ENCODE results near the gene GRIK2.

Gene GRIK2

DNA sequence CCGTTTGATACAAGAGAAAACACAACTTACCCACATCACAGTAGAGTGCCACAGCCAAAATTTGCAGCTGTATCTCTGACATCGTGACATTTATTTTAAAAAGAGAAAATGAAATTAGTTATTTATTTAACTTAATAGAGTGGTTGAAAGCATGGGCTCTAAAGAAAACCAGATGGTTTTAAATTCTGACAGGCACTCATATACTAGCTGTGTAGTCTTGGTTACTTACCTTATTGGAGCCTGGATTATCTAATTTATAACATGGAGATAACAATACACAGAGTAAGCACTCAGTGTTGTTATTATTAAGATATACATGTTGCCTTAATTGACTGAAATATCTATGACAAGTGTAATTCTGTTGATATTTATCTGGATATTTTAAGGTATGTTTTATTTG, 334.9 kb downstream of the GRIK2 start:
- no peak for DNase-seq

DNA sequence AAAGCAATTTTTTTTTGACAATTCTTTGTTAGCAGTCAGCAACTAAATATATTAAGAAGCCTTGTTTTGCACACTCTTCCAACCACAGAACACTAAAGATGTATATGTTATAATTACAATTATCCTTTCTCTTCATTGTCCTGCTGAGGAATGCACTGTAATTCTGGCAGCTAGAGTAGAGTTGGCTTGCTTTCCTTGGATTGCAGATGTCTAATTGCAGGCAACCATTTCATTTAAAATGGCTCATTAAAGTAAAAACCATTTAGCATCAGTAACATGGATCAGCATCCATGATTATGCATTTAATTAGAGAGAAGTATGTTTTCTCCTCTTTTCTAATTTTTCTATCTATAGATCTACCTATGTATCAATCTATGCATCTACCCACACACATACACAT, 335.4 kb downstream of the GRIK2 start:
- no peak for DNase-seq

DNA sequence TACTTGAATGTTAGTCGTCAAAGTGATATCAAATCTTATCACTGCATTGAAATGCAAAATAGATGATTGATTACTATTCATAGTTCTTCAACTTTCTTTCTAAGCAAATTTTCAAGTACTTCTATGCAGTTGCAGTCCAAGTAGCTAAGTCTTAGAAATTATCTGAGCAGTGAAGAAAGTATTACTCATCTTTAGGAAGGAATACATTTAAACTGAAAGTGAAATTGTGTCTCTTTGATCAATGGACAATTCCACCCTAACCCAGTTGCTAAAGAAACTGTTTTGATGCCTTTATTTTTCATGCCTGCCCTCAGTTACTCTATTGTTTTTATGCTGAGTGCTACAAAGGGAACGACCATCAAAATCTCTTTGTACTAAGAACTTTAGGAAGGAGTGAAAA, 337.4 kb downstream of the GRIK2 start:
- DNase-seq: no peak

DNA sequence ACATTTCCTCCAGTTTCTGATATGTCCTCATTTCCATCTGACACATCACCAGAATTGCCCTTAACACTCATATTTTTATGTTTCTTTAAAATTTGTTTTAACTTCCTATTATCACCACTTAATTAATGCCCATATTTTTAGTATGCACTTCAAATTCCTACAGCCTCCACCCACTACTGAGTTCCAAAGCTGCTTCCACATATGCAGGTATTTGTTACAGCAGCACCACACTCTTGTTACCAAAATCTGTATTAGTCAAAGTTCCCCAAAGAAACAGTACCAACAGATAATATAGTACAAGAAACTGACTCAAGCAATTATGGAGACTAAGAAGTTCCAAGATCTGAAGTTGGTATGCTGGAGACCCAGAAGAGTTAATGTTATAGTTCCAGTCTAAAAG, 340.4 kb downstream of the GRIK2 start:
- DNase-seq: no peak

DNA sequence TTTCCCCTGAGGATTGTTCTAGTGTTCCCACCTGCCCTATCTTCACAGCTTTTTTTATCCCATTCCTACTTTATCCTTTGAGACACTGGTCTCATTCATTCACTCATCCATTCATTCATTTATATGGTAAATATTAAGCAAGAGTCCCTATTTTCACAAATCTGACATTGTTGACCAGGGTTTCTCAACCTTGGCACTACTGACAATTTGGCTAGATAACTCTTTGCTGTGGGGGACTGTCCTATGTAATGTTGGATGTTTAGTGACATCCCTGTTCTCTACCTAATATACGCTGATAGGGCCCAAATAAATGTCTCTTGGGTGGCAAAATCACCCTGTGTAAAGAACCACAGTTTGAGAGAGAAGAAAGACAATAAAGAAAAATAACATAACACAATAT, 345.0 kb downstream of the GRIK2 start:
- DNase-seq: no peak

DNA sequence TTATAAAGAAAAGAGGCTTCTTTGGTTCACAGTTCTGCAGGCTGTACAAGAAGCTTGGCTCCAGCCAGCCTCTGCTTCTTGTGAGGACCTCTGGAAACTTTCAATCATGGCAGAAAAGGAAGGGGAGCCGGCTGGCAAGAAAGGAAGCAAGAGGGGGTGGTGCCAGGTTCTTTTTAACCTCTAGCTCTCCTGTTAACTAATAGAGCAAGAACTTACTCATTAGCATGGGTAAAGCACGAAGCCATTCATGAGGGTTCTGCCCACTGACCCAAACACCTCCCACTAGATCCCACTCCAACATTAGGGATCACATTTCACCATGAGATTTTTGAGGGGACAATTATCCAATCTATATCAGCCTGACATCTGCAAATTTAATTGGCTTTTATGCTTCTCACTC, 347.1 kb downstream of the GRIK2 start:
- no peak for DNase-seq

DNA sequence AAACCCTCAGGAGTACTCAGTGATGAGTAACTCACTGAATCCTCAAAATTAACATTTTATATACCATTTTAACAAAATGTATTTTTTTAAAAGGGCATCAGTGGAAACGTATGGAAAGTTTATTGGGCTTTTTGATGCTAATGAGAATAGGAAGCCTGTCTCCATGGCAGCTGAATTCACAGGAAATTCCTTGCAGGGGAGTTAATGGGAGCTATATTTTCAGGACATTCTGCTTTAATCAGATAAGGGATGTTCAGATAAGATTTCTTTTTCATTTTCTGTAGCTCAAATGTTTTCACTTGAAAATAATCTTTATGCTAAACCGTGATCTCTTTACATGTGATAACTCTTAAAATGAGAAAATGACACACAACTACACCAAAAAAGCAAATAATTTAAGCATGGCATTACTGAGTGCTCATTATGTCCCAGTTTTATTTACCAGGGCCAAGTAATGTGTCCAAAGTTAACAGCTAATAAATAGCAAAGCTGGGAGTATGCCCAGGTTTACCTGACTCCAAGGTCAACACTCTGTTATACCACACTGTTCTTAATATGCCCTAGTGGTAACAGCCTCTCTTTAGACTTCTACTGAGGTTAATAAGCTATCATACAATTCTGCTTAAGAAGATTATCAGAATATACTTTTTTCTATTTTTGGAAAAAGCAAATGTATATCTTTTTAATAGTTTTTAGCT, 348.1 kb downstream of the GRIK2 start:
- DNase-seq: no peak

DNA sequence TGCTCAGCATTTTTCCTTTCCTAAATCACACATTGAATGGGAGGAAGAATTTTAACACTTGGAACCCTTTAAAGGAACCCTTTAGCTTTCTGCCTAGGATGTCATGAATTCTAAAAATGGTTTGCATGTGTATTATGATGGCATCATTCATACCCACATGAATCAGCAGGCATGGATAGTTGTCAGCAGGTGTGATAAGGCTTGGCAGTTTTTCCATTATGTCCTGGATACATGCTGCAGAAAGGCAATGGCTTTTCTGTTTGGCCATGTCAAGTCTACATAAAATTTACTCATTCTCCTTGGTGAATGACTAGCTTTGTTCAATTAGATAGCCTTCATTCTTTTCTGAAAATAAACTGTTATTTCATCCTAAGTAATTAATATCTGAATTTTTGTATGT, 353.7 kb downstream of the GRIK2 start:
- no peak for DNase-seq

DNA sequence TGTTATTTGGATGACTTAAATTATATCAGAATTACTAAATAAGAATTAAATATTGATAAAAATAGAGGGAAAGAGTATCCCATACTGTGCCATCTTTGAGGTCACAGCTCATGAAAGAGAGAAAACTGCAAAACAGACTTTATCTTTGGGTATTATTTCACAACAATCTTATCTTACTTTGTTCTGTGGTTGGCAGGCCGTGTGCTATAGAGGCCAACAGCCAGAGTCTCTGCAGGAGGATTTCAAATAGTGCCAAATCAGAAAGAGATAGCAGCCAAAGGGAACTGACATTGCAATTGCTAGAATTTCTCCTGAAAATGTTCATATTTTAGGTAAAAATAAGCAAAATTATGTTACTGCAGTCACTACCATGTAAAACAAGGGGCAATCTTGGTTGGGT, 354.2 kb downstream of the GRIK2 start:
- DNase-seq: no peak

DNA sequence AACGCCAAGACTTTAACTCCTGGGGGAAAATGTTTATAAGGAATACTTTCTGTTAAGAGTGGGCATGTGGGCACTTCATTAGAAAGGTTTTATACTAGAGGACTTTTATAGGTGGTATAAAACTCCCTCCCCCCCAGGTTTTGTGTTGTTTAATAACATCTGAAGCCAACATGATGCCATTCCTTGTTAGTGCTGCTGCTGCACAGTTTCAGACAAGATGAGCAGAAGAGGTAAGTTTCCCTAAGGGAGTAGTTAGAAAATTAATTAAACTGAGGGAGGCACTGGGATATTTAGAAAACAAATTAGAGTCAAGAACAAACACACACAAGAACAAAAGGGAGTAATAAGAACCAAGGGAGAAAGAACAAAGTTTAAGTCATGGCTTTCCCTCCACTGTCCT, 362.4 kb downstream of the GRIK2 start:
- no peak for DNase-seq

DNA sequence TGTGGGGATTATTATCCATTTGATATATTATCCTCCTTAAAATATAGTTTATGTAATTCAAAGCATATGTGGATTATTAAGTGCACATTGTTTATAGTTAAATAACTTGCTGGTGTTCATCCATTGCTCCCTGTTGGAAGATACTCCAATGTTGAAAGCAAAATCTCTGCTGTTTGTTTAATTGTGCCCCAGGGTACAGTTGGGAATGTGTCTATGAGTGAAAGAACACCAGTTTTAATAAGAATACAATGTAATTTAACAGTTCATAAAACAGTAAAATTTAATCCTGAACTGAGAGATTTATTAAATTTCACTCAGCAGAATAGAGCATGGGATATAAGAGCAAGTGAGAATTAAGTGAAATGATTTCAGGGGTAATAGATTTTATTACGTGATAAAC, 364.9 kb downstream of the GRIK2 start:
- no peak for DNase-seq

DNA sequence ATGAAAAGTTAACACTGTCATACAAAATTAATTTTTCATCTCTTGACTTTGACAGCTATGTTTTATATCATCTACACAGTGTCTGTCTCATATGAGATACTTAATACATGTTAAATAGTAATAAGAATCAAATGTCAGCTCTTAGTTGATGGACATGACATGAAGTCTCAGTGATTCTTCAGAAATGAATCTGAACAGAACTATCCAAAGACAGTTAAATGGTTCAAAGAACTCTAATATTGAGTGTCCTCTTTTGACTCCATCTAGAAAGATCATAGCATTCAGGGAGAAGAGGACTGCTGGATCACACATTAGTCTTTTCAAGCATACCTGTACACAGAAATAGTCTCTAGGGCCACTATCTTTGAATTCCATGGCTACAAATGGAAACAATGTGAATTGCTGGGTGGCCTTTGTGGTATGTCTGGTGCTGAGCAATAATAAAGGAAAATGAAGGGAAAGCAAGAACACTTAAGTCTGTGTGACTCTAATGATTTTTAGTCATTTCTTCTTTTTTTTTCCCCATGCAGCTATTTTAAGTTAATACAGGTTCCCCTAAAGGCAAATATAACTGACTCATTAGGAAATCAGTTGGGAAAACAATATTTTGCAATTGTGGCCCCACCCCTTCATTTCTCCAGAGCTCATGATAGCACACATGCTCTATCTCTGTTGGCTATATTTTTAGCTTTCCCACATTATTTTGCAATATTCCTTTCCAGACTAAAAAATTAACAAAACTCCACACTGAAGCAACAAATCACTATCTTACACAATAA, 367.5 kb downstream of the GRIK2 start:
- no peak for DNase-seq

DNA sequence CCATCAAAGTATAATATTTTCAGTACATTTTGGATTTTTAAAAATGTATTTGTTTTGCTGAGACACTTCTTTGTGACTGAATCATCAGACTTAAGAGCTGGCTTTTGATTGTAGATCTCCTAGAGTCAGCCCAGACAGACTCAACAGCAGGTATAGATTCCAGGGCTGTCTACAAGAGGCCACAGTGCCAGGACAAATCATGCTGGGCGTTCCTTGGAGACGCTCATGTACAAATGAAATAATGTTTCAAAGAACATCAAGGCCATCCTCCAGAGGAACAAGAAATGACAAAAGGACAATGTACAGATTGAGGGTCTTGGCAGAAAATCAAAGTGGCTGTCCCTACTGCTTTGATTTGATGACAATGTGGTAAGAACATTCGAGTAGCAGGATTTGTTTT, 369.3 kb downstream of the GRIK2 start:
- DNase-seq: no peak

DNA sequence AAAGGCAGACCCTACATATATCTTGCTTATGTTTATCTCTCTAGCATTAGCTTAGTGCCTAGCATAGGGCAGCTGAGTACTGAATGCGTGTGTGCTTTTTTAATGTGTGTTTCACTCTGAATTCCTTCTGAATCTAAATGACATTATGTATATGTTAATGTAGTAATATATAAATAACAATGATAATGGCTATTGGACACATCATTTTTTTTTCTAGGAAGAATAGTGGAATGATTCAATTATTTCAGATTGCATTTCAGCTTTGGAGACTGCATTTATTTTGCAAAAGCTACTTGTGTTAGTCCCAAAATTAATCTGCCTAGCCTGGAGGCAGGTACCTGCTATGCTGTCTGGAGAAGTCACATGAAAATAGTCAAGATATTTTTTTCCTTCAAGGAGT, 371.8 kb downstream of the GRIK2 start:
- DNase-seq: no peak

DNA sequence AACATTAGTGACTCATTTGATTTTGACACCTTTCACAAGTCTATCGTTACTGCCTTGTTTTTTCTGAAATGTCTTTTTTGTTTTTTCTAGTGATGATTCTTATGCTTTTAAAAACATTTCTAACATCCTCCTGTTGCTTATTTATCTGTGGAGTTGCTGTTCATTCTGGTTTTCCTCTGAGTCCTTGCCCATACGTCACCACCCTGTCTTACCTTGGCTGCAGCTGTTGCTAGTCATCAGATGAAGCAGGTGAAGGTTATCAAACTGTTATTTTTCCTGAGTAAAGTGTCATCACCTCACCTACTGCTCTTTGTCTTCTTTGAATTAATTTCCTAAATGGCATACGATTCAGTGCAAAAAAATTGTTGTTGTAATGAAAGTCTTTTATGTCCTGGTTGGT, 376.6 kb downstream of the GRIK2 start:
- no peak for DNase-seq

DNA sequence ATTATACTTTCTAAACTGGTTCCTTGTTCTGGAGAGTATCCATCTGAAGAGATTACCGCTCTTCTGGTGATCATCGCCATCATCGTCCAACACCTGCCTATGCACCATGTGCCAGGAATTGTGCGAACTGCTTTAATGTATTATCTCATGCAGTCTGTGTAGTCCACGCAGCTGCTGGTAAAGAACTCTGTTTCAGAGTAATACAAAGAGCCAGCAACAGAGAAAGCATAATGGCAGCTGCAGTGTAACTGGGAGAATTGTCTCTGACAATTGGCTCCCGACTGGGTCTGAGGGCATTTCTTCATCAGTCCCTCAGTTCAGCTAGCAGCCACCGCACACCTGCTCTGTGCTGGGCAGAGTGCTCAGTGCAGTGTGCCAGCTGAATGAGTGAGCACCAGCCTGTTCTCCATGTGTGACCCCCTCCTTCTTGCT, 383.4 kb downstream of the GRIK2 start:
- DNase-seq: no peak

DNA sequence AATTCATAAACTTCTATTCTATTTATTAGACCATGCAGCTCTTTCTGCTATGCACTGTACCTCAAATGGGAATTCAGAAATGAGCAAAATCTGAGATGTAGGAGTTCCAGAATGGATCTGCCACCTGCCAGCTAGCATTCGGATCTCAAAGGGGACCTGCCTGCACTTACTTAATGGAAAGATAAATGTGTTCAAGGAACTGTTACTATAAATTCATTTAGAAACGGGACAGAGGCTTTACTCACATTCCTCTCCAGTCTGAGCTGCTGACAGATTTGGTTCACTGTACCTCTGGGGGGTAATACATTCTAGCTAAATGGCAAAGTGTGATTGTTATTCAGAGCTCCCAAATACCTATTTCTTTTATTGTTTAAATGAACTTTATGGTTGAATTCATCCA, 384.1 kb downstream of the GRIK2 start:
- no peak for DNase-seq

DNA sequence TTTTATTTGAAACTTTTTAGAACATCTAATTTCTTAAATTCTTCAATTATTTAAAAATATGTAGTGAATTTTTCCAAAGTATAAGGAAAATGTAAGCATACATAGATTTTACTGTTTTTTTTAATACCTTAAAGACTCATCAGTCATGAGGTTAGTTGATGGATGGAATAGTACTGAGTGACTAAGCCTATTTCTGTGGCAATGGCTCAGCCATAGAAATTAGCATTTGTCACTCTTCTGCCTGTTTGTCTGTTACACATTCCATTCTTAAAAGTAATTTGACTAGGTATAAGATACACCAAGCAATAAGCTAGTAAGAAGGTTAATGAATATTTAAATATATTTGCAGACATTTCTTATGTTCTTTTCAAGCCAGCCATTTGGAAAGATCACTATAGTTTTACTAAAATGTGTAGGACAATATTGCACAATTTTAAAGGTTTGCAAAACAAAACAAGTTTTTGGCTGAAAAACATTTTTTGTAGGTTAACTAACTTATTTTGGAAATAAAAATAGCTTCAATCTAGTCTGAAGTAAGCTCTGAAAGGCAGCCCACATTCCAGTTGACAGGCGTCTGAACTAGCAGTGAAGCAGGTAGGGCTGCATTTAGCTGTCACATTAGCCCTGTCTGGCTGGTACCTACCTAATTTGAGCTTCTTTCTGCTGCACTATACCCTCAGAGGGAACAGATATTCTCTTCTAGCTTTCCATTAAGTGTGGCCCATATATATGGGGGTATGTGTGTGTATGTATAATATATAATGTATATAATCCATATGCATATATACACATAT, 385.7 kb downstream of the GRIK2 start:
- DNase-seq: no peak

DNA sequence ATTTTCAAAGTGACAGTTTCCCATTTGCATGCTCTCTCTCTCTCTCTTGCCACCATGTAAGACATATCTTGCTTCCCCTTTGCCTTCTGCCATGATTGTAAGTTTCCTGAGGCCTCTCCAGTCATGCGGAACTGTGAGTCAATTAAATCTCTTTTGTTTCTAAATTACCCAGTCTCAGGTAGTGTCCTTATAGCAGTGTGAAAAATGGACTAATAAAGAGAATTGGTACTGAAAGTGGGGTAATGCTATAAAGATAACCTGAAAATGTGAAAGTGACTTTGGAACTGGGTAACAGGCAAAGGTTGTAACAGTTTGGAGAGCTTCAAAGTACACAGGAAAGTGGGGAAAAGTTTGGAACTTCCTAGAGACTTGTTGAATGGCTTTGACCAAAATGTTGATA, 389.8 kb downstream of the GRIK2 start:
- no peak for DNase-seq

DNA sequence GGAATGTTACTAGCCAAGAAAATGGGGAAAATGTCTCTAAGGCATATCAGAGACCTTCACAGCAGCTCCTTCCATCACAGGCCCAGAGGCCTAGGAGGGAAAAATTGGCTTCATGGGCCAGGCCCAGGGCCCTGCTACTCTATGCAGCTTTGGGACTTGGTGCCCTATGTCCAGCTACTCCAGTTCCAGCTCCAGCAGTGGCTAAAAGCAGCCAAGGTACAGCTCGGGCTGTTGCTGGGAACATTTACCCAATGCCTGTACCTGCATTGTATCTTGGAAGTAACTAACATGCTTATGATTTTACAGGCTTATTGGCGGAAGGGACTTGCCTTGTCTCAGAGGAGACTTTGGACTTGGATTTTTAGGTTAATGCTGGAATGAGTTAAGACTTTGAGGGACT, 390.6 kb downstream of the GRIK2 start:
- no peak for DNase-seq

DNA sequence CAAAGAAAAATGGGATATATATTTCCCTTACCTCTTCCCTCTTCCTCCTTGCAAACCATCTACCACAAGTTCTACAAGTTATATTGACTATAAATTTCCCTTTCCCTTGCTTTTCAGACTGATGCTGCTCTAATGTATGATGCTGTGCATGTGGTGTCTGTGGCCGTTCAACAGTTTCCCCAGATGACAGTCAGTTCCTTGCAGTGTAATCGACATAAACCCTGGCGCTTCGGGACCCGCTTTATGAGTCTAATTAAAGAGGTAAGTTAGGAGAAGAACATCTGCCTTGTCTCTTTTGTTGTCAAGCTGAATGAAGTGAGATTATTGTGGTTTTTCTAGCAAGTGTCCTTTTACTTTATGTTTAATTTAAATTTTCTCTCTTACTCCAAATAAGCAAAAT, 406.0 kb downstream of the GRIK2 start:
- no peak for DNase-seq

DNA sequence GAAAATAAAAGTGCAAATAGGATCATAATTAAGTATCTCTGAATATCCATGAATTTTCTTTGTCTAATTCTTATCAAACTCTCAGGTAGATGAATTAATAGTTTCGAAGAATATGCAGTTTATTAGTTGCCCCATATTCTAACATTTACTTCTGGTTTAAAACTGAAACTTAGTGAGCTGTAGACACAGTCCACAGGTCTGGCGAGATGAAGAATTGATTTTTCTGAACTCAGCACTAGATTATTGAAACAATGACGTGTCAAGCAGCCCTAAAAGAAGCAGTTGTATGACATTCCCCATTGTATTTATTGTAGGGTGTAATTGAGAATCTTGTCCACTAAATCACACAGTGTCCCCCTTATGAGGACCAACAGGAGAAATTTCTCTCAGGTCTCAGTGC, 407.1 kb downstream of the GRIK2 start:
- DNase-seq: no peak

DNA sequence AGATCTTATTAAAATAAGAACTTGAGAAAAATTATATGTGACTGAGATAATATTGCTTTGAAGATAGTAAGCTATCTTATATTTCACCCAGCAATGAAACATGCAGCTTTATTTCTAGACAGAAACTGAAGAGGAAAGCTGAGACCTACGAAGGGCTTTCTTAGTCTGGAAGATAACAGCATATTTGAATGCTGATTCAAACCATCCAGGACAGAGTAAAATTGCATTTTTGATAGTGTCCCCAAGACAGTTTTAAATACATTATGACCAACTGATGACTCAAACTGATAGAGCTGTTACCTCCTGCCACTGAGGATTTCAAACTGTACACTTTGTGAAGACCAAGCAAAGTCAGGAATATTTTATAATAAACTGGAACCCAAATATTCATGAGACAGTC, 409.6 kb downstream of the GRIK2 start:
- no peak for DNase-seq

DNA sequence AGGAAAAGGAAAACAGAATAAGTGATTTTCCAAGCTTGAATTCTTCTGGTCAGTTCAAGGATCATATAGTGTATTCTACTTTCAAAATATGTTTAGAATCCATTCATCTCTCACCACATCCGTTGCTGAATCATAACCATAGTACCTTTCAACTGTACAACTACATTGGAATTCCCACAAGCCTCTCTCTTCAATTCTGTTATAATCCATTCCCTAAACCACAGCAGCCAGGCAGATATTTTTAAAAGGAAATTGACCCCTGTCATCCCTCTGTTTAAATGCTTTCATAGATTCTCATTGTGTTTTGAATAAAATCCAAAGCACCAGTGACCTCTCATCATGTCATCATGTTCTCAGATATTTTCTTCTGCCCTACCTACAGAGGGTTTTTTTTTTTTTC, 412.7 kb downstream of the GRIK2 start:
- no peak for DNase-seq
